Measurements from ENCODE around the gene ABHD12.
"Not testable (repeated sequence)": the region's sequence is repeated elsewhere in the genome, so short reads cannot be mapped to it uniquely, and the experiment has no call there.

ABHD12 gene

GRCh38 chr20:25316506-25317190 lies 74.0 kb downstream of the ABHD12 start (continued):
- TF ChIP-seq, protein P1, sequence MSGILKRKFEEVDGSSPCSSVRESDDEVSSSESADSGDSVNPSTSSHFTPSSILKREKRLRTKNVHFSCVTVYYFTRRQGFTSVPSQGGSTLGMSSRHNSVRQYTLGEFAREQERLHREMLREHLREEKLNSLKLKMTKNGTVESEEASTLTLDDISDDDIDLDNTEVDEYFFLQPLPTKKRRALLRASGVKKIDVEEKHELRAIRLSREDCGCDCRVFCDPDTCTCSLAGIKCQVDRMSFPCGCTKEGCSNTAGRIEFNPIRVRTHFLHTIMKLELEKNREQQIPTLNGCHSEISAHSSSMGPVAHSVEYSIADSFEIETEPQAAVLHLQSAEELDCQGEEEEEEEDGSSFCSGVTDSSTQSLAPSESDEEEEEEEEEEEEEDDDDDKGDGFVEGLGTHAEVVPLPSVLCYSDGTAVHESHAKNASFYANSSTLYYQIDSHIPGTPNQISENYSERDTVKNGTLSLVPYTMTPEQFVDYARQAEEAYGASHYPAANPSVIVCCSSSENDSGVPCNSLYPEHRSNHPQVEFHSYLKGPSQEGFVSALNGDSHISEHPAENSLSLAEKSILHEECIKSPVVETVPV (CRISPR knock-in tag; IDR thresholded peaks at IDR 0.05), result no peak
- TF ChIP-seq GLIS3 (CRISPR knock-in tag; IDR thresholded peaks at IDR 0.05), result no peak

GRCh38 chr20:25315418-25316210 lies 75.0 kb downstream of the ABHD12 start:
- TF ChIP-seq, protein P2, sequence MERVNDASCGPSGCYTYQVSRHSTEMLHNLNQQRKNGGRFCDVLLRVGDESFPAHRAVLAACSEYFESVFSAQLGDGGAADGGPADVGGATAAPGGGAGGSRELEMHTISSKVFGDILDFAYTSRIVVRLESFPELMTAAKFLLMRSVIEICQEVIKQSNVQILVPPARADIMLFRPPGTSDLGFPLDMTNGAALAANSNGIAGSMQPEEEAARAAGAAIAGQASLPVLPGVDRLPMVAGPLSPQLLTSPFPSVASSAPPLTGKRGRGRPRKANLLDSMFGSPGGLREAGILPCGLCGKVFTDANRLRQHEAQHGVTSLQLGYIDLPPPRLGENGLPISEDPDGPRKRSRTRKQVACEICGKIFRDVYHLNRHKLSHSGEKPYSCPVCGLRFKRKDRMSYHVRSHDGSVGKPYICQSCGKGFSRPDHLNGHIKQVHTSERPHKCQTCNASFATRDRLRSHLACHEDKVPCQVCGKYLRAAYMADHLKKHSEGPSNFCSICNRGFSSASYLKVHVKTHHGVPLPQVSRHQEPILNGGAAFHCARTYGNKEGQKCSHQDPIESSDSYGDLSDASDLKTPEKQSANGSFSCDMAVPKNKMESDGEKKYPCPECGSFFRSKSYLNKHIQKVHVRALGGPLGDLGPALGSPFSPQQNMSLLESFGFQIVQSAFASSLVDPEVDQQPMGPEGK (CRISPR knock-in tag; IDR thresholded peaks at IDR 0.05; ENCODE audit: borderline replicate concordance), result peak; percentile 71; the same call in 1 of the 2 replicates
- TF ChIP-seq ZC3H10 (CRISPR knock-in tag; IDR thresholded peaks at IDR 0.05), result no peak
- ATAC-seq, result peak; percentile 66

DNA sequence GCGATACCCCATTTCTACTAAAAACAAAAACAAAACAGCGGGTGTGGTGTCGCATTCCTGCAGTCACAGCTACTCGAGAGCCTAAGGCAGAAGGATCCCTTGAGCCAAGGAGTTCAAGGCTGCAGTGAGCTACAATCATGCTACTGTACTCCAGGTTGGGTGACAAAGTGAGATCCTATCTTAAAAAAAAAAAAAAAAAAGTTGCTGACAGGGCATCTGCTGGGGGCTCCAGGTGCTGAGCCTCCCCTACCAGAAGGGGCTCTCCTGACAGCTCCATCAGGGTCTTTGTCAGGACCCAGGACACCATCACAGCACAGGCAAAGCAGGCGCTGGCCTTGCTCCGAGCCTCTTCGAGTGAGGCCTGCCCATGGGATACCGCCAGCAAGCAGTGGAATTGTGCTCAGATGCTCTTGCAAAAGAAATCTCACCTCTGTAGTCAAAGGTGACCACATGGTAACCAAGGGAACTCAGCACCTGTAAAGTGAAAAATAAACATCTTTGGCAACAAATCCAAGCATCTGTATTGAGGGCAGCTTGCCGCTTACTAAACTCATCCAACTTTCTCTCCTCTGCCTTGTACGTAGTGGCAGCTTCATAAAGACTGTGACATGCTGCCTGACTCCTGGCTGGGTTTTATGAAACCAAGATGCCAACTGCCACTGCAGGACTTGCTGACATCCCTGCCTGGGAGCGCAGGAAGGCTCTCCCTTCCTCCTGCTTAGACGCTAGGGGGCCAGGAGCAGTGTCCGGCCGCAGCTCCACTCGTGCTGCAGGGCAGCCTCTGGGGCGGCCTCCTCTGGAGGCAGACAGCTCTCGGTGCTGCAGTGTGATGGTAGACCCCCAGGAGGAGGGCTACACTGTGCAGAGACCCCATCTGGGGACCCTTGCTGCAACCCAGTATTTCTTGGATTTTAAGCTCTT lies 75.9 kb downstream of the ABHD12 start:
- no peak for TF ChIP-seq OSR1 (CRISPR knock-in tag; IDR thresholded peaks at IDR 0.05)
- TF ChIP-seq TOX (CRISPR knock-in tag; IDR thresholded peaks at IDR 0.05; ENCODE audit: borderline replicate concordance), result no peak
- ATAC-seq, result no peak

GRCh38 chr20:25313593-25313992 lies 77.0 kb downstream of the ABHD12 start:
- TF ChIP-seq OSR1 (CRISPR knock-in tag; IDR thresholded peaks at IDR 0.05) (no peak), POU6F1 (CRISPR knock-in tag; IDR thresholded peaks at IDR 0.05; ENCODE audit: borderline replicate concordance, low read depth) (no peak), ZNF565 (CRISPR knock-in tag; conservative IDR thresholded peaks at IDR 0.05; ENCODE audit: low read depth) (no peak), ZFP3 (CRISPR knock-in tag; IDR thresholded peaks at IDR 0.05) (no peak), TOX (CRISPR knock-in tag; IDR thresholded peaks at IDR 0.05; ENCODE audit: borderline replicate concordance) (no peak), CSDC2 (CRISPR knock-in tag; IDR thresholded peaks at IDR 0.05) (no peak), PPARA (CRISPR knock-in tag; IDR thresholded peaks at IDR 0.05; ENCODE audit: borderline replicate concordance) (no peak), ARNTL (CRISPR knock-in tag; IDR thresholded peaks at IDR 0.05; ENCODE audit: borderline replicate concordance, low read depth) (no peak), ZC3H10 (CRISPR knock-in tag; IDR thresholded peaks at IDR 0.05) (no peak), SNAI2 (CRISPR knock-in tag; IDR thresholded peaks at IDR 0.05) (no peak), ZFP30 (CRISPR knock-in tag; IDR thresholded peaks at IDR 0.05) (no peak), BACH2 (CRISPR knock-in tag; IDR thresholded peaks at IDR 0.05; ENCODE audit: borderline replicate concordance) (no peak), RARB (CRISPR knock-in tag; IDR thresholded peaks at IDR 0.05) (no peak), ZNF70 (CRISPR knock-in tag; IDR thresholded peaks at IDR 0.05) (no peak)
- TF ChIP-seq, protein P1 (CRISPR knock-in tag; IDR thresholded peaks at IDR 0.05), result no peak
- no peak for ATAC-seq

DNA sequence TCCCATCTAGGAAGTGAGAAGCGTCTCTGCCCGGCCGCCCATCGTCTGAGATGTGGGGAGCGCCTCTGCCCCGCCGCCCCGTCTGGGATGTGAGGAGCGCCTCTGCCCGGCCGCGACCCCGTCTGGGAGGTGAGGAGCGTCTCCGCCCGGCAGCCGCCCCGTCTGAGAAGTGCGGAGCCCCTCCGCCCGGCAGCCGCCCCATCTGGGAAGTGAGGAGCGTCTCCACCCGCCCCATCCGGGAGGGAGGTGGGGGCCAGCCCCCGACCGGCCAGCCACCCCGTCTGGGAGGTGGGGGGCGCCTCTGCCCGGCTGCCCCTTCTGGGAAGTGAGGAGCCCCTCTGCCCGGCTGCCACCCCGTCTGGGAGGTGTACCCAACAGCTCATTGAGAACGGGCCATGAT lies 77.9 kb downstream of the ABHD12 start:
- not testable (repeated sequence) for ATAC-seq
